NCI-H187 treated with DMSO at 0.1 percent for 48 hours (cell line): ENCODE results near the gene HSDL2.
"Not testable (repeated sequence)": the region's sequence is repeated elsewhere in the genome, so short reads cannot be mapped to it uniquely, and the experiment has no call there.

ENCODE experiments used
- DNase-seq: peaks from one replicate; lab custom pipeline; 2025; lab: John Stamatoyannopoulos, UW

The HSDL2 gene

GRCh38 chr9:112501287-112501686, 121.4 kb downstream of the HSDL2 start:
- no peak for DNase-seq

- no peak for DNase-seq
Observed at GRCh38 chr9:112502175-112502946, 122.5 kb downstream of the HSDL2 start.

- no peak for DNase-seq
Observed at GRCh38 chr9:112503170-112503569, 123.3 kb downstream of the HSDL2 start.

- DNase-seq, result no peak
Observed at GRCh38 chr9:112505086-112505485, 125.2 kb downstream of the HSDL2 start.

- no peak for DNase-seq
Observed at GRCh38 chr9:112505607-112506006, 125.7 kb downstream of the HSDL2 start.

GRCh38 chr9:112506571-112506970, 126.7 kb downstream of the HSDL2 start:
- DNase-seq, result no peak

GRCh38 chr9:112507001-112507680, 127.2 kb downstream of the HSDL2 start:
- no peak for DNase-seq

GRCh38 chr9:112508377-112508776, 128.5 kb downstream of the HSDL2 start:
- DNase-seq, result no peak

- DNase-seq, result not testable (repeated sequence)
Observed at GRCh38 chr9:112512377-112512776, 132.5 kb downstream of the HSDL2 start.

- DNase-seq, result no peak
Observed at GRCh38 chr9:112516769-112517168, 136.9 kb downstream of the HSDL2 start.

GRCh38 chr9:112520069-112520468, 140.2 kb downstream of the HSDL2 start:
- DNase-seq, result no peak

- DNase-seq, result no peak
Observed at GRCh38 chr9:112520656-112521055, 140.7 kb downstream of the HSDL2 start.
